ENCODE measurements around the gene TMPRSS13.
"Not testable (repeated sequence)": the region's sequence is repeated elsewhere in the genome, so short reads cannot be mapped to it uniquely, and the experiment has no call there.

The TMPRSS13 gene

DNA sequence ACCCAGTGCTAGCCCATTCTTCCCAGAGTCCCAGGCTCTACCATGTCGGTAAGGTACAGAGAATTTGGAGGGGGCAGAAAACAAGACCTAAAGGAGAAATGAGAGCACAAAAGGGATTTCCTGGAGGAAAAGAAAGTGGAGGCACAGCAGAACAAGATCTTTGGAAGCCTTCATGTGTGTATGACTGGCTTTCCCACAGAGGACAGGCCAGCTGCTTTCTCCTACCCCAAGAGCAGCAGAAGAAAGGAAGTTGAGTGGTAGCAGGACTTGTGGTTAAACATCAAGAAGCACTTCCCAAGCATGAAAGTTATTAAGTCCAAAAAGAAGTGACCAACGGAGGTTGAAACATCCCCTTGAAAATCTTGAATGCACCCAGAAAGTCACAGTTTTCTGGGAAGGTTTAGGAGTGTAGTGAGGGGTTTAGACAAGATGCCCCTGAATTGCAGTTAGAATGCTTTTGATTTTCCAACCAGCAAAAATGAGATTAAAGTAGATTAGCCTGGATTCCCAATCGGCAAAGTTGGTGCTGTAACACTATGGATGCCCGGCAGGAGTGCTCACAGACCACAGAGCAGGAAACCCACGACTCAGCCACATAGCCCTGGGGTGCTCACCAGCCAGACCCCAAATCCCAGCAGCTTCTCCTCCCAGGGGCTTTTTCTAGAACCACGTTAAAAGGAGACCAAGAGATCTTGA is 608 bp downstream of the TMPRSS13 start:
- DNase-seq: peak; percentile 61

DNA sequence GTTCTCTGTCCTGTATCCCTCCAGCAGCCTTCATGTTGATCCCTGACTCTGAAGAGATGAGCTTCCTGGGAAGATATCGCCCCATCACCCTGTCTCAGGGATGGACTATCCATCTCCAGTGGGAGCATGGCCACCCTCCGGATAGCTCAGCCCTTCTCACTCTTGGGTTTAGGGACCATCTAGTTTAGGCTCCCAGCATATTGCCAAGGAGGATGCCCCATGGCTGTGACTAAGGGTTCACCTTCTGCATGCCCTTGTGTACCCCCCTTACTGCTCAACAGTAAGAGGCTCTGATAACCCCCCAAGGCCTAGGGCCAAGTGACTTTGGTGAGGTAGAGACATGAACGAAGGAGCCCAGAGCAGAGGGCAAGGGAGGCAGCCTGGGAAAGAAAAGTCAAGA is 1.3 kb downstream of the TMPRSS13 start:
- no peak for DNase-seq

DNA sequence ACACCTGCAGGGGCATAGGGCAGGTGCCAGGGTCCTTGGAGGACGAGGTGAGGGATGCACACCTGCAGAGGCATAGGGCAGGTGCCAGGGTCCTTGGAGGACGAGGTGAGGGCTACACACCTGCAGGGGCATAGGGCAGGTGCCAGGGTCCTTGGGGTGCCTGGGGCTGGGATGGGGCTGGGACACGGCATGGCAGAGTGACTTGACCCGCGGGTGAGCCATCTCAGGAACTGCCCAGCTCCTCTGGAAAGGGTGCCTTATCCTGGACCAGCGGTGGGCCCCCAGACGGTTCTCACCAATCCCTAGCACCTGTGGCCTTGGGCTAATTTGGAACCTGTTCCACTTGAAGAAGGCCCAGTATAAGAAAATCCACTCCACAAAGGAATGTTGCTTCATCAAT is 3.0 kb downstream of the TMPRSS13 start:
- not testable (repeated sequence) for DNase-seq

DNA sequence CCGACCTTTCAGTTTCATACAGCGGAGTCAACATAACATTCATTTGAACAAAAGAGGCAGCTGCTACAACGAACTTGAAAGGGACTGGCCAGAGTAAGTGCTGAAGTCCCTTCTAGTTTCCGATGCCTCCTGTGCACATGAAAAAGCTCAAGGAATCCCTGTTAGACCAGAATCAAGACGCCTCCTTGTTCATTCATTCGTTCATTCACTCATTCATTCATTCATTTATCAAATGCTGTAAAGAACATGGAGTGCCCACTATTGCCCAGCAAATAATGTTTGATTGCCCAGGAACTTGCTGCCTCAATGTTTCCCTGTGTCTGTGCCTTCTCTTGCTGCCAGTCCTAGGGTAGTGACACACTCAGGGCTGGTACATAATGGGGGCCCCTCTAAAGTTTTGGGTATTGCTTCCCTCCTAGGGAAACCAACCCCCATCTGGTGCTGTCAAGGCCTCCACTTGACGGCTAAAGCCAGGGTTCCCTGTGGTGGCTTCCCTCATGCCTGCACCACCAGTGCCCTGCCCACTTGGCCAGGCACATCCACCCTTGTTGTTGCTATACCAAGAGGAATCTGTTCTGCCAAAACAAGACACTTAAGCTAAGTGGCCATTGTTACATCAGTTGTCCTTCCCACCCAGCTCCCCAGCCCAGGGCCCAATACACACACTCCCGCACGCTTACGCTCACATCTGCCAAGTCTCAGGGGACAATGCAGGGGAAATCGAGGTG is 3.8 kb downstream of the TMPRSS13 start:
- no peak for DNase-seq

DNA sequence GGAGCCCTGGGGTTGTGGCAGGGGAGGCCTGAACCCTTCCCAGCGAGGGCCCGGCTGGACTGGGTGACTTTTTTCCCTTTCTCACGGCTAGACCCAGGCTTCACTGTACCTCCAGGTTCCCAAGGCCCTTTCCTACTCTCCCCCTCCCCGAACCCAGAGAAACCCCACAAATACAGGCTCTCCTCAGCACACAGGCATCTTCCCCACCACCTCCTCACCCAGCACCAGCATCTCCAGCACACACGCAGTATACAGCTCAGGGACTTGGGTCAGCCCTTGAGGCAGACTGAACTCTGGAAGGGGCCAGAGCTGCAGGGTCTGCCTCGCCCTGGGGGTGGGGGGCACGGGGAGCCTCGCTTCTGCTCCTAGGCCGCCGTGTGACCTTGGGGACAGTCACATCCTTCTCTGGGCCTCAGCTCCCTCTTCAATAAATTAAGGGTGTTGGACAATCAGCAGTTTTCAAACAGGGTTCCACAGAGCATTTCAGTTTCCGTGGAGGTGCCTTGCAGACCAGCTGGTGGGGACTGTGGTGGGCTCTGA is 4.5 kb downstream of the TMPRSS13 start:
- DNase-seq: no peak

DNA sequence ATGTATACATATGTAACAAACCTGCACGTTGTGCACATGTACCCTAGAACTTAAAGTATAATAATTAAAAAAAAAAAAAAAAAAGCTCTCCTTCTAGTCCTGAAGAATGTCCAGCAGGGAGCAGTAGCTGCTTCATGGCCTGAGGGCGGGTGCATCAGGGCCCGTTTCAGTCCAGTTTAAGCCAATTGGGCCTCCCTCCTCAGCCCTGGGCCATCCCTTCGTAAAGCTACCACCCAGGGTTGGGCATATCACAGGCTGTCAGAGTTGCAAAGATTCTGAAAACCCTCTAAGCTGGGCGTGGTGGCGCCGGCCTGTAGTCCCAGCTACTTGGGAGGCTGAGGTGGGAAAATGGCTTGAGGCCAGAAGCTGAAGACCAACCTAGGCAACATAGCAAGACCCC is 5.4 kb downstream of the TMPRSS13 start:
- no peak for DNase-seq

DNA sequence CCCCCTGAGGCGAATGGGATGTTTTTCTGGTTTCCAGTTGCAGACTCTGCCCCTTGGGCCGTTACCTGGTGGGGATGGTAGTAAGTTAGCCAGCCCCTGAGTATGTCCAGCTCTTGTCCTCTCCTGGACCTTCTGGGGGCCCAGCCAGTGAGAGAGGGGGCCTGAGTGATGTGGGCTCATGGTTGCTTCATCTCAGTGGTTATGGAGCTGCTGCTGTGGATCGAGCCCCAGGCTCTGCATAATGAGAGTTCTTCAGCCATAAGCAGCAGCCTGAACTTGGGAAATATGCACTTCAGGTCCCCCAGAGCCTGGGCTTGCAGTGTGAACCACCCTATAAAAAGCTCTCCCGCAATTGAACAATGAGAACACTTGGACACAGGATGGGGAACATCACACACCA is 5.9 kb downstream of the TMPRSS13 start:
- no peak for DNase-seq

DNA sequence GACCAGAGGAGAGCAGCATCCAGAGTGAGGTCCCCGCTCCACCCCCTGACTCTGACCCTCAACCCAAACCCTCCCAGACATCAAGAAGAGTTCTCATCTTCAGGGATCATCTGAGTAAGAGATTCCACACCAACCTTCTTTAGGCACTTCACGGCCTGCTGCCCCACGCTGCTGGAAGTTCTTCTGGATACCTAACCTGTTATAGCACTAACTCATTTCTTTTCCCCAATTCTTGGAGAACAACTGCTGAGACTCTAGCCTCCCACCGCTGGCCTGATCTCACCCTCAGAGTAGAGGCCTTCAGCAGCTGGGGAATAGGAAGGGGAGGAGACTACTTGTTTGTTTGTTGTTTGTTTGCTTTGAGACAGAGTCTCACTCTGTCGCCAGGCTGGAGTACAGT is 7.3 kb downstream of the TMPRSS13 start:
- DNase-seq: no peak

DNA sequence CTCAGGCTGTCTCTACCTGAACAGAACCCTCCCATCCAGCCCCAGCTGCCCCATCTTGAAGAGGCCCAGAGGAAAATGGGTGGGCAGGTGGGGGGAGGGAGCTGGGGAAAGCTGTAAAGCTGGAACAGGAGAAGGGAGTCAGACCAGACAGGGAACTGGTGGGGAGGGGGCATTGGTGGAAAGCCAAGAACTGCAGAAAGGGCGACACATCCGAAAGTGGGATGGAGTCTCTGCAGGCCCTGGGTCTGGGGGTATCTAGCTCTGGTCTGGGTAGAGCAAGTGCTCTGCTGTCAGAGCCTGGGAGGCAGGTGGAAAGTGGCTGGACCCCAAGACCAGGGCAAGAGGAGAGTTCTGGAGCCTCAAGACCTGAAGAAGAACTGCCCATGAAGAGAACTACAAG is 7.7 kb downstream of the TMPRSS13 start:
- DNase-seq: no peak

DNA sequence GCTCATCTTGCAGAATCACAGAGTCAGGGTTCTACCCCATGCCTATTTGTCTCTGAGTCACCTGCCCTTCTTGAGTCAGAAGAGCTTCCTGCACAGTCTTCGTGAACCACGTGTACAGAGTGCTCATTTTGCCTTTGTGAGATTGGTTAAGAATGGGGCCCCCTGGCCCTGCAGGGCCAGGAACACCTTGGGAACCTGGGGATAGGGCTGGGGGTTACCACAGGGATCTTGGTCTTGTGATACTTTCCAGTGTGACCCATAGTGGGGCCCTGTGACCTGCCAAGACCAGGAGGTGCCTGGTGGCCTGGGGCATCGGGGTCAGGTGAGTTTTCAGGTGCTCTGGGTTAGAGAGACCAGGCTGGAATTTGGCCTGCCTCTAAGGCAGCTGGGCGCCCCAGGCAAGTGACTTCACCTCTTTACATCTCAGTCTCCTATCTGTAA is 9.4 kb downstream of the TMPRSS13 start:
- DNase-seq: no peak

DNA sequence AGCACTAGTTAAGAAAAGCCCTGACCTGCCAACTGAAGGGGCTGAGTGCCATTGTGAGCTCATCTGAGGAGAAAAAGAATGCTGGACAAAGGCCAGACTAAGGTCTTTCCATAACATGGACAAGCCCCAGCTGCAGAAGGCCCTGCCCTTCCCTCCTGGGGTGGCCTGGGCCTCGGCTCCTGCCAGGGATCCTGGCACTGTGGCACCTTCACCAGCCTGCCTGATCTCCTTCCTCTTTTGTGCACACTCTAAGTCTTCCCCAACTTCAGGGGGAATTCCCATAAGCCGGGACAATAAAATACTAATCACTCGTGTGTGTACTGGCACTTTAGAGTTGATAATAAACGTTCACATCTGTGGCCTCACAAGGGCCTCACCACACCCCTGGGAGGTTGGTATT is 9.9 kb downstream of the TMPRSS13 start:
- DNase-seq: no peak

DNA sequence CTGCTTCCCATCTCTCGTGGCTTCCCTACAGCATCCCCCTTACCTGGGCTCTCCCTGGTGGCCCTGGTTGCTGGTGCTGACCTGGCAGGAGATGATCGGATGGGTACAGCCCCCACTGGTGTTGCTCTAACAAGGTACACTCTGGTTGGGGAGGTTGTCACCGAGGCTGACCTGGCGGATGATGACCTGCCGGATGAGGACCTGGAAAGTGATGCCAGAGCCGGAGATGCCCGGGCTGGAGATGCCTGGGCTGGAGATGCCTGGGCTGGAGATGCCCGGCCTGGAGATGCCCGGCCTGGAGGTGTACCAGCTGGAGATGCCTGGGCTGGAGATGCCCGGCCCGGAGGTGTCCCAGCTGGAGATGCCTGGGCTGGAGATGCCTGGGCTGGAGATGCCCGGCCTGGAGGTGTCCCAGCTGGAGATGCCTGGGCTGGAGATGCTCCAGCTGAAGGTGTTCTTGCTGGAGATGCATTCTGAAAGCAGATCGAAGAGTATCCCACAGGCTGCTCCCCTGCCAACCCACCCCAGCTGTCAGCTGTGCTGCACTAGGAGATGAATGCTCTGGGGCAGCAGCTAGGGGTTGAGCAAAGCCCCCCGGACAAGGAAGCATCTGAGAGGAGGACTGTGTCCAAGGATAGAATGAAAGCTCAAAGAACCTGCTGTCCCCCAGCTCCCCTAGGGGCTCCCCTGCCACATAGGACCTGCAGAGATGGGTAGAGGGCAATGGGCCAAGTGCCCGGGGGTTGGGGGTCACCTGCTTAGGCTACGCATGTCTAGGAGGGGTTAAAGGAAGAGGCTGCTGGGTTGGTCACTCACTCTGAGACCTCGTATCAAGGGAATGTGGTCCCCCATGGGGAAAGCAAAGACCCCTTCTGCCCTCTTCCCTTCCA is 10.6 kb downstream of the TMPRSS13 start:
- no peak for DNase-seq

DNA sequence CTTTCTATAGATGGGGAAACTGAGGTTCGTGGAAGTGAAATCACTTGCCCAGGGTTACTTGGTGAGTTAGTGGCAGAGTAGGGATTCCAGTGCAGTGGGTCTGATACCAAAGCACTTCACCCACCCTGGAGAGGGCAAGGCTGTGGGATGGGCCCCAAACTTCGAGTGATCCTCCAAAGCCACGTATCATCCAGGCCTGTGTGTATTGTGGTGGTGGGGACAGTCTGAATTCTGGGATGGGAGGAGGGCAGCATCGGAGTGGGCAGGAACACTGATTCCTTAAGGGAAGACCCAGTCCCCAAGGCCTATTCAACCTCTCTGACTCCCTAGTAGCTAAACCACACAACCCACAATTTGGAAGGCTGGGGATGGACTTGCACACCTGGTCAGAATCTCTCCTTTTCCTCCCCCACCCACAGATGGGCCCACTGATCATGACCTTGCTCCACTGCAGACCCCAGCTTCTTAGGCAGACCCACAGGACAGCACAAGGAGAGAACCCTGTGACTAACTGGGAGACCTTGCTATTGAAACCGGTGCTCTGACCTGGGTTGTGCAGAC is 11.5 kb downstream of the TMPRSS13 start:
- DNase-seq: no peak

DNA sequence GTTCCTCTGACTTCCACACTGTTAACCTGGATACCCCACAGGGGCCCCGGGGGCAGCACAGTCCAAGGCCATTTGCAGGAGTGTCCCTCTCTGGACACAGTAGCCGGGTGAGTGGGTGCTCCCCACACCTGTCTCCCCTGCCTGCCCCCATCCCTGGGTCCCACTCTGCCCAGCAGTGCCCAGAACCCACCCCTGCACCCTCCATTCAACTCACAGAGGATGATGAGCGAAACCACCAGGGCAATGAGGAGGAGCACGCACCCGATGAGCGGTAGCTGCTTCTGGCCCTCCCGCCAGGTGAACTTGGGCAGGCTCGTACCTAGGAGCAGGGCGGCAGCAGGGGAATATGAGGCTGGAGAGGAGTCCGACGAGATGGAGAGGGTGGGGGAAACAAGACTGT is 12.2 kb downstream of the TMPRSS13 start:
- no peak for DNase-seq

DNA sequence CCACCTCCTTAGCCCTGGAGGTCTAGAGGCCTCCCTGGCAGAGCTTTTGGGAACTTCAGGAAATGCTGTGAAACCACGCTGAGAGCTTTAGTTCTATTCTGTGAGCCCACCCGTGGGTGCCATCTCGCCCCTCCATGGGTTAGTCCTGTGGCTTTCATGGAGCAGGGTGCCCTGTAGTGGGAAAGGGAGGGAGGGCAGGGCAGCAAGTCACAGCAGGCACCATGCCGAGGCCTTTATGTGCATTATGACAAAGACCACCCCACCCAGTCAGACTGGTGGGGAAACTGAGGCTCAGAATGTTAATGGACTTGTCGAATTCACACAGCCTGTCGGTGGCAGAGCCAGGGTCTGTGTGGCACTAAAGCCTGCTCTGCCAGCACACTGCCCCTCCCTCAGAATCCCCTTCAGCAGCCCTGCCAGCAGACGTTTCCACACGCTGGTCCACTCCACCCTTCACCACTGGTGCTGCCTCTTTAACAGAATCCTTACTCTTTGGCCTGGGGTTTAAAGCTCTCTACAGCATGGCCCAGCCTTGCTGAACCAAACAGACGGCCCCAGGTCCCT is 13.4 kb downstream of the TMPRSS13 start:
- no peak for DNase-seq

DNA sequence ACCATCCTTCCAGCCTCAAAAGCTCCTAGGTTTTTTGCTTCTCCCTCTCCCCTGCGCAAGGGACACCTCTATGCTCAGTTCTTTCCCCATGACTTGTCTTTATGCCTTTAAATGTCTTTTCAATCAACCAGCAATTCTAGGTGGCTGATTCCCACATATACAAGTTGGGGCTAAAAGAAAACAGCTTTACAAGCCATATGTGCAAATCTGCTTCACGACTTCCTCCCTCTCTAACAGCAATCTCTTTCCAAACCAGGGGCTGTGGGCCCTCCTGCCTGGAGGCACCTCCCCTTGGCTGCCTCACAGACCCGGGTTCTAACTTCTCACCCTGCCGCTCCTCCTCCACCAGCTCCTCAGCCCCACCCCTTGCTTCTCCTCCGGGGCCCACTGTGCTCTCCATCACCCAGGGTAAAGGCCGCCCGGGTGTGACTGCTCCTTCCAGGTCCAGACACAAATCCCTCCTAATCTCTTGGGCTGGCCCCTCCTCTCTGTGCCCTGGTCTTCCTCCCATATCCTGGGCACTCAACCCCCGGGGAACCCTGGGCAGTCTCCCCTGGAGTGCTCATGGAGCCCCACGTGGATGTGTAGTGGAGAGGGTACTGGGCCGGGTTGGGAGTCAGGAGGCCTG is 14.1 kb downstream of the TMPRSS13 start:
- DNase-seq: peak; percentile 78

DNA sequence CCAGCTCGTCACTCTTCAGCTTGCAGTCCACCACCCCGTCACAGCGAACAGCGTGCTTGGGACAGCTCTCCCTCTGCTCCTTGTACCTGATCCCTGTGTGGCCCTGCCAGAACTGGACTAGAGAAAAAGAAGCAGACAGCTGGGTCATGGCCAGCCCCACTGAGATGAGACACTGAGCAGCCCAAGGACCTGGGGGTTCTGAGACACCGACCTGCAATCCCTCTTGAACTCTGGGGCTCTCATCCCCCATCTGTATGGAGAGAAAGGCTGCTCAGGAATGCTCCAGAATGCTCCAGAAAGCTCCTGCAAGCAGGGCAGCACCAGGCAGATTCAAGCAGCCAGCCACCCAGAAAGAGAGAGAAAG is 14.8 kb downstream of the TMPRSS13 start:
- no peak for DNase-seq

DNA sequence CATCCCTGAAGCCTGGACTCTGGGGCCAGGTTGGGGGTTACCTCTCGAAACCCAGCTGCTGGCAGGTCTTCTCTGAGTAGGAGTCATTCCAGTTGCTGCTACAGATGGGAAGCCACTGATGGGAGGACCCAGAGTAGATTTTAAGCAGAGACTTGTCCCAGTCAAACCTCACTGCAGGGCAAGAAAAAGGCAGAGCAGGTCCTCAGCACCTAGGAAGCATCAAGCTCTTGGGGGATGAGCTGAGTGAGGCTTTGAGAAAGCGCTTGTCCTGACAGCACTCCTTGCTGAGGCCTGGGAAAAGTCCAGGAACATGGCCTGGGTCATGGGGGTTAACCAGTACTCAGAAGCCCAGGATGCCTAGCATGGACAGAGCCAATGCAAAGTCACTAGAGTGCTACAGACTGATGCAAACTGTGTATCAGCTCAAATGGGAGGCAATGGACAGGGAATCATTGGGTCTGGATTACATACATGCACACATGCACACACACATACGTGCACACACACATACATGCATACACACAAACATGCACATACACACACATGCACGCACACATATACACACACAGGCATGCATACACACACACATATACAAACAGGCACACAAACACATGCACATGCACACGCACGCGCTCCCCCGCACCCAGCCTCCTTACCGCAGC is 15.3 kb downstream of the TMPRSS13 start:
- no peak for DNase-seq

DNA sequence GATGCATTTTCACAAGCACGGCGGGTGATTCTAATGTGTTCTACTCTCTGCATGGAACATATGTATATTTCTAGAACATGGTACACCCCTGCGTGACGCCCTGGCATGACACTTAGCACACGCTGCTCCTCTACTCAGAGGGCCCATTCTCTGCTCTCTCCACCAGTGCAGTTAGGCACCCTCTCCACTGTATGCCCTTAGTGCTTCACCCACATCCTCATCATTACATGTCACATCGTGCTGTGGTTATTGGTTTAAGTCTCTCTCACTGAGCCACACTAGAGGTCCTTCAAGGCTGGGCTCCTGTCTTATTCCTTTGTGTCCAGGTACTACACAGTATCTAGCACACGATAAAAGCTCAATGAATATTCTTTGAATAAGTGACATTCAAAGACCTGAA is 16.7 kb downstream of the TMPRSS13 start:
- no peak for DNase-seq

DNA sequence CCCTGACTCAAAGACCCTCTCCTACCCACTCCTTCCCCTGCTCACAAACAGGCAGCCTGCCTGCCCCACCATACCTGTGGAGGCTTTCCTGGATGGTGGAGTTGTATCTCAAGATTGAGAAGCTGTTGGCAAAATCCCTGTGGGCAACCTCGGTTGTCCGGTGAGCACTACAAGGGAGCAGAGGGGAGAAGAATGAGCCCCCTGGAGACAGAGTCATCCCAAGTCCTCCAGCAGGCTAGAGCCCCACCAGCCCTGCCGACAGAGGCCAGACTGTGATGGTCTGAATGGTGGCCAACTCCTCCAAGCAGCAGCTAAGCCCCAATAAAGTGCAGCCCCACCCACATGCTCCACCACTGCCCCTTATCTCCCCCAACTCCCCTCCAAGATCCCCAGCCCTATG is 17.5 kb downstream of the TMPRSS13 start:
- no peak for DNase-seq

DNA sequence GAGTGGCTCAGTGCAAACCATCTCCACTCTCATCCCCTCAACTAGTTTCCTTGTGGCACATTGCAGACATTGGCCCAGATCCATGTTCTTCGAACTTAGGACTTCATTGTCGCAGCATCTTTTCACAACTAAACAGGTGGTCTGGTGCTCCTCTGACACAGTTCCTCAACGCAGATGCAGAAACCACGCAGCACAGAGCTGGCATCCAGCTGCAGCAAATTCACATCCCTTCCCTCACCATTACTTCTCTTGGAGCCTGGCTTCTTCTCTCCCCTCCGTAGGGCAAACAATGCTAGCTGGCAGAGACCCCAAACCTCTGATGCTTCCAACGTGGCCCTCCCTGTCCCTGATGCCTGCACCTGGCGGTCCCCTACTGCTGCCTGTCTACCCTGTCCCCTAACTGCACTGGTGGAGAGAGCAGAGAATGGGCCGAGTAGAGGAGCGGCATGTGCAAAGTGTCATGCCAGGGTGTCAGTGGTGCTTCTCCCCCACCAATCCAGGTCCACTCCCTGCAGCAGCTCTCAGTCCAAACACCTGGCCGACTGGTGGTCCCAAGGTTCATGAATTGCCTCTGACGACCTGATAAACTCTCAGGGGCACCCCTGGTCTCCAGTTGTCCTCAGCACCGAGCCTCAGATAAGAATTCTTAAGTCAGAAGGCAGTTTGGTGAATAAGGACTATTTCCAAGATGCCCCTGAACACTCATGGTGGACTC is 18.1 kb downstream of the TMPRSS13 start:
- no peak for DNase-seq

Data from NCI-H82 (cell line).